ENCODE results near the gene CDHR3. TPM values are rescaled to one million over a fixed set of nuclear protein-coding genes. Genes with fewer than 3 reads are reported as not detected.

Gene CDHR3
- total and polyA plus RNA-seq, 2 donors (not counting 3 experiments of a cell fraction or from before 2014, with no cell fraction given): 0.46 to 2.3 TPM

DNA sequence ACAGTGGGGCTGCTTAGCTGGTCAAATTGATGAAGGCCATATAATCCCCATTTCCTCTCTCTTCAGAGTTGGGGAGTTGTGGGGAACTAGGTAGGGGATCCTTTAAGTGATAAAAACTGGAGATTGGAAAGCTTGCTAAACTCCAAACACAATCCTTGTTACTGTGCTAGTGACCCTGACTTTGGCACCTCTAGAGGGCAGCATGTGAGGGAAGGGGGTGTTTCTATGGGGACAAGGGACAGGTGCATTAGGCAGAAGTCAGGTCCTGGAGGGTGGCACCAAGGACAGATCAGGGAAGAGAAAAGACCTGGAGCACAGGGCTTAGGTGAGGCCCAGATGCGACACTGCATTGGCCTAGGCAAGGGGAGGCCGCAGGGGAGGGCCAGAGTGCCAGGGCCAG, 66.9 kb downstream of the CDHR3 start:
- Histone ChIP-seq H3K9ac (replicated peaks; ENCODE audit: extremely low read depth, insufficient read depth, low read length) (no peak overlapping the region), H2AFZ (ENCODE audit: low read depth, low read length) (no peak overlapping the region), H3K4me2 (ENCODE audit: insufficient read depth, low read length) (no peak overlapping the region), H3K9me1 (replicated peaks; ENCODE audit: control insufficient read depth, extremely low read depth, insufficient read depth, low read length) (no peaks in the 10 kb centered on the region), H4K20me1 (replicated peaks; ENCODE audit: control insufficient read depth, extremely low read depth, insufficient read depth, low read length) (no peaks in the 10 kb centered on the region), H3K79me2 (ENCODE audit: control insufficient read depth, insufficient read depth, low read length) (no peaks in the 10 kb centered on the region), H3K27ac (ENCODE audit: insufficient read depth, low read depth, low read length) (no peak overlapping the region), H3K4me1 (ENCODE audit: control insufficient read depth, extremely low read depth, insufficient read depth, low read length) (no peaks in the 10 kb centered on the region), H3K36me3 (ENCODE audit: control insufficient read depth in 2 of 2, extremely low read depth in 1 of 2, insufficient read depth in 2 of 2, low read length in 2 of 2) (no peaks in the 10 kb centered on the region), H3K27me3 (ENCODE audit: control insufficient read depth in 2 of 2, insufficient read depth in 2 of 2, low read length in 2 of 2) (peaks cover 32 to 47% of the 10 kb centered on the region in 2 experiments), H3K4me3 (replicated peaks in 1 of 3; ENCODE audit: insufficient read depth in 1 of 3, low read depth in 1 of 3, low read length in 3 of 3) (no peak overlapping the region), H3K9me3 (replicated peaks; ENCODE audit: control insufficient read depth, insufficient read depth, low read length) (no peaks in the 10 kb centered on the region)
- ChIA-PET CTCF (interaction anchor here (1.8 to 3.0 kb wide), 3 partner anchors 10 to 13 kb away, joined by 5 to 10 read pairs (median 8); no protein-coding TSS in a partner anchor), POLR2A (no interaction called here)
- DNase-seq (ENCODE audit: low read depth, low spot score) (no peak), FAIRE-seq (no peak)
- dilution Hi-C loops (cut with MboI; ENCODE audit: extremely low pct_ligation_motif_present, low sequenced_read_pairs): no loop called here
- TF ChIP-seq EZH2 (IDR thresholded peaks at IDR 0.05; ENCODE audit: borderline replicate concordance, low read depth, low read length, severe bottlenecking) (no peak), MYC (IDR thresholded peaks at IDR 0.05; ENCODE audit: low read depth, low read length) (no peak), JUN (IDR thresholded peaks at IDR 0.05; ENCODE audit: borderline replicate concordance, insufficient read depth, insufficient read length, low read depth) (no peak), POLR2AphosphoS5 (IDR thresholded peaks at IDR 0.05; ENCODE audit: insufficient read depth, low read depth, low read length) (no peak), POLR2A (IDR thresholded peaks at IDR 0.05; ENCODE audit: low read depth, low read length) (no peak), GATA2 (IDR thresholded peaks at IDR 0.05; ENCODE audit: insufficient read depth, insufficient read length, low read depth, low read length) (no peak), FOS (IDR thresholded peaks at IDR 0.05; ENCODE audit: borderline replicate concordance, insufficient read depth, low read length) (no peak)
- TF ChIP-seq, protein P1, sequence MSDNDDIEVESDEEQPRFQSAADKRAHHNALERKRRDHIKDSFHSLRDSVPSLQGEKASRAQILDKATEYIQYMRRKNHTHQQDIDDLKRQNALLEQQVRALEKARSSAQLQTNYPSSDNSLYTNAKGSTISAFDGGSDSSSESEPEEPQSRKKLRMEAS (IDR thresholded peaks at IDR 0.05; ENCODE audit: insufficient read depth, insufficient read length): no peak
- TF ChIP-seq, protein P2, sequence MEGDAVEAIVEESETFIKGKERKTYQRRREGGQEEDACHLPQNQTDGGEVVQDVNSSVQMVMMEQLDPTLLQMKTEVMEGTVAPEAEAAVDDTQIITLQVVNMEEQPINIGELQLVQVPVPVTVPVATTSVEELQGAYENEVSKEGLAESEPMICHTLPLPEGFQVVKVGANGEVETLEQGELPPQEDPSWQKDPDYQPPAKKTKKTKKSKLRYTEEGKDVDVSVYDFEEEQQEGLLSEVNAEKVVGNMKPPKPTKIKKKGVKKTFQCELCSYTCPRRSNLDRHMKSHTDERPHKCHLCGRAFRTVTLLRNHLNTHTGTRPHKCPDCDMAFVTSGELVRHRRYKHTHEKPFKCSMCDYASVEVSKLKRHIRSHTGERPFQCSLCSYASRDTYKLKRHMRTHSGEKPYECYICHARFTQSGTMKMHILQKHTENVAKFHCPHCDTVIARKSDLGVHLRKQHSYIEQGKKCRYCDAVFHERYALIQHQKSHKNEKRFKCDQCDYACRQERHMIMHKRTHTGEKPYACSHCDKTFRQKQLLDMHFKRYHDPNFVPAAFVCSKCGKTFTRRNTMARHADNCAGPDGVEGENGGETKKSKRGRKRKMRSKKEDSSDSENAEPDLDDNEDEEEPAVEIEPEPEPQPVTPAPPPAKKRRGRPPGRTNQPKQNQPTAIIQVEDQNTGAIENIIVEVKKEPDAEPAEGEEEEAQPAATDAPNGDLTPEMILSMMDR (IDR thresholded peaks at IDR 0.05; ENCODE audit: extremely low read depth in 1 of 2, insufficient read depth in 1 of 2, low read depth in 1 of 2, low read length in 2 of 2): no peak
- no TSS peak for BruUV-seq (replicated peaks)
- intact Hi-C loops (cut with micrococcal nuclease): no loop called here

Measured in endothelial cell of umbilical vein (primary cell).